ENCODE data around the gene HAO1.

GRCh38 chr20:7975851-7976414, 35.7 kb upstream of the HAO1 start:
- no peak for TF ChIP-seq EZH2phosphoT487 (IDR thresholded peaks at IDR 0.05; ENCODE audit: borderline replicate concordance, low read depth, low read length)
- TF ChIP-seq, protein P1, sequence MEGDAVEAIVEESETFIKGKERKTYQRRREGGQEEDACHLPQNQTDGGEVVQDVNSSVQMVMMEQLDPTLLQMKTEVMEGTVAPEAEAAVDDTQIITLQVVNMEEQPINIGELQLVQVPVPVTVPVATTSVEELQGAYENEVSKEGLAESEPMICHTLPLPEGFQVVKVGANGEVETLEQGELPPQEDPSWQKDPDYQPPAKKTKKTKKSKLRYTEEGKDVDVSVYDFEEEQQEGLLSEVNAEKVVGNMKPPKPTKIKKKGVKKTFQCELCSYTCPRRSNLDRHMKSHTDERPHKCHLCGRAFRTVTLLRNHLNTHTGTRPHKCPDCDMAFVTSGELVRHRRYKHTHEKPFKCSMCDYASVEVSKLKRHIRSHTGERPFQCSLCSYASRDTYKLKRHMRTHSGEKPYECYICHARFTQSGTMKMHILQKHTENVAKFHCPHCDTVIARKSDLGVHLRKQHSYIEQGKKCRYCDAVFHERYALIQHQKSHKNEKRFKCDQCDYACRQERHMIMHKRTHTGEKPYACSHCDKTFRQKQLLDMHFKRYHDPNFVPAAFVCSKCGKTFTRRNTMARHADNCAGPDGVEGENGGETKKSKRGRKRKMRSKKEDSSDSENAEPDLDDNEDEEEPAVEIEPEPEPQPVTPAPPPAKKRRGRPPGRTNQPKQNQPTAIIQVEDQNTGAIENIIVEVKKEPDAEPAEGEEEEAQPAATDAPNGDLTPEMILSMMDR (conservative IDR thresholded peaks at IDR 0.05; ENCODE audit: low read length) = no peak

All from OCI-LY7 (cell line).